K562 (cell line): Measurements from ENCODE around the gene SELENOW.
"Not testable (repeated sequence)": the region's sequence is repeated elsewhere in the genome, so short reads cannot be mapped to it uniquely, and the experiment has no call there.

Experiments used
- CHD4 ChIP-seq: fragments of 200-600 bp; sonication (generic); IDR thresholded peaks from 3 replicates; pipeline ENCODE4 v1.6.1; 2012; ENCODE audit warnings: low read depth, mild to moderate bottlenecking, mixed read lengths, low read length, inconsistent platforms; ENCODE audit not compliant: insufficient read depth, insufficient replicate concordance, poor library complexity, severe bottlenecking
- NUFIP1 ChIP-seq: fragments of 450-650 bp; IDR thresholded peaks from 2 replicates; pipeline ENCODE4 v1.6.1; 2018; ENCODE audit not compliant: partially characterized antibody
- TFE3 ChIP-seq: fragments of 450-650 bp; formaldehyde crosslinking; IDR thresholded peaks from 2 replicates; pipeline ENCODE4 v1.4.0; 2020; ENCODE audit warnings: mild to moderate bottlenecking, mixed read lengths

- not testable (repeated sequence) for TF ChIP-seq TFE3 (CRISPR knock-in tag); CHD4; NUFIP1
Measured at GRCh38 chr19:47818221-47818620, 39.7 kb downstream of the SELENOW start.
